ENCODE measurements around the gene COBL.

The COBL gene

DNA sequence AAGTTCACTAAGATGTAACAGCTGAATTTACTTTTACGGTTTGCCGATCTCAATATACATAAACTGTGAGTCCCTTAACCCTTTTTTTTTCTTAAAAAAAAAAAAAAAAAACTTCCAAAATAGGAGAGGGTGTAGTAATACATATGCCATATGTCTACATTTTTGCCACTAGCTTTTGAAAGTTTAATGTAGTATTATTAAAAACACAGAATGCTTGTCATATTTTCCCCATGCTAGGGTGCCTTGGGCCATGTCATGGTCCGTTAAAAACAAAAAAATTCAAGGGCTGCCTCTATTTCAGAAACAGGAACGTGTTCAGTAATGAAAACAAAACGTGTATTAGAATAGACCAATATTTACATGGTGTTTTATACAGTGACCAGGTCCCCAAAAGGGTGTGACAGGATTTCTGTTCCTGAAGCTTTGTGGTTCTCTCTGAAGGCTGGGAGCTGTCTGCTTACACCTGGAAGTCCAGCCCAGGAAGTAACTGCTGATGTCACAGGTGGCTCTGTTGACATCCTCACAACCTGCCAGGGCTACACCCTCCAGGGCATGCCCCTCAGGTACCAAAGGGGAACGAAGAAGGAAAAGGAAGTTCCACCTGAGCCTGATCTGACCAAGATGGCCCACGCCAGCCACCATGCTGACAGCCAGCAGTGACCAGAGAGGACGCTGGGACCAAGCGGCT is 79.0 kb downstream of the COBL start:
- TF ChIP-seq, protein P1, sequence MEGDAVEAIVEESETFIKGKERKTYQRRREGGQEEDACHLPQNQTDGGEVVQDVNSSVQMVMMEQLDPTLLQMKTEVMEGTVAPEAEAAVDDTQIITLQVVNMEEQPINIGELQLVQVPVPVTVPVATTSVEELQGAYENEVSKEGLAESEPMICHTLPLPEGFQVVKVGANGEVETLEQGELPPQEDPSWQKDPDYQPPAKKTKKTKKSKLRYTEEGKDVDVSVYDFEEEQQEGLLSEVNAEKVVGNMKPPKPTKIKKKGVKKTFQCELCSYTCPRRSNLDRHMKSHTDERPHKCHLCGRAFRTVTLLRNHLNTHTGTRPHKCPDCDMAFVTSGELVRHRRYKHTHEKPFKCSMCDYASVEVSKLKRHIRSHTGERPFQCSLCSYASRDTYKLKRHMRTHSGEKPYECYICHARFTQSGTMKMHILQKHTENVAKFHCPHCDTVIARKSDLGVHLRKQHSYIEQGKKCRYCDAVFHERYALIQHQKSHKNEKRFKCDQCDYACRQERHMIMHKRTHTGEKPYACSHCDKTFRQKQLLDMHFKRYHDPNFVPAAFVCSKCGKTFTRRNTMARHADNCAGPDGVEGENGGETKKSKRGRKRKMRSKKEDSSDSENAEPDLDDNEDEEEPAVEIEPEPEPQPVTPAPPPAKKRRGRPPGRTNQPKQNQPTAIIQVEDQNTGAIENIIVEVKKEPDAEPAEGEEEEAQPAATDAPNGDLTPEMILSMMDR (IDR thresholded peaks at IDR 0.05; ENCODE audit: low read depth, low read length): no peak

GRCh38 chr7:51236470-51237132 is 80.0 kb downstream of the COBL start:
- TF ChIP-seq, protein P1 (IDR thresholded peaks at IDR 0.05; ENCODE audit: low read depth, low read length): no peak
- no peak overlapping the region for H3K4me3 ChIP-seq (ENCODE audit: low read depth, low read length)

More for the DNA sequence above, 79.0 kb downstream of the COBL start:
- H3K4me3 ChIP-seq (ENCODE audit: low read depth, low read length): no peak overlapping the region

DNA sequence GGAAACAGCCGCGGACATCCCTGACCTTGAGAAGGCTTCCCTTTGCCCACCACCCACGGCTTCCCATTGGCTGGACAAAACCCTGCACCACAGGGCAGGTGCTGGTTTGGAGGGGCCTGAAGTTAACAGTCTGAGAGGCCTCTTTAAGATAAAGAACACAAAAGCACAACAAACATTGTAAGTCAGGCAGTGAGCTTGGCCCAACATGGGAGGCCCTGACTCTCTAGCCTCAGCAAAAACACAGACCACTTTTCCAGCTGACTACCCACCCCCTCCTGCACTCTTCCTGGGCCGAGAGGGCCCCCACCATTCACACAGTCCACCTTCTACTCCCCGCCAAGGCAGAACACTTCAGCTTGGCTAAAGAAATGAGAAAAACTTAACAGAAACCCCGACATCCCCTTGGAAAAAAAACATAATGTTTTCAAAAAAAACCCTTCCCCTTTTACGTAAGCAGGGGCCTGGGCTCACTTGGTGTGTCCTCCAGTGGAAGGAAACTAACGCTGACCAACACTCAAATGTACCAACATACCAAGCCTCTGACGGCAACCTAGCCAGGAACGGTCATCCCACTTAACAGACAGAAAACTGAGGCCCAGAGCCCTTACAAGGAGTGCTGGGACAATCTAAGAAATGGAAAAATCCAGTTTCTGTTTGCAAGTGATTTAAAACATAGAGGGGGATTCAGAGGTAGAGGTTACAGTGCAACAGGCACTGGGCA is 80.9 kb downstream of the COBL start:
- TF ChIP-seq, protein P1 (IDR thresholded peaks at IDR 0.05; ENCODE audit: low read depth, low read length): no peak
- H3K4me3 ChIP-seq (ENCODE audit: low read depth, low read length): no peak overlapping the region

- TF ChIP-seq, protein P1 (IDR thresholded peaks at IDR 0.05; ENCODE audit: low read depth, low read length): no peak
- no peak overlapping the region for H3K4me3 ChIP-seq (ENCODE audit: low read depth, low read length)
Observed at GRCh38 chr7:51234609-51235308, 81.8 kb downstream of the COBL start.

GRCh38 chr7:51234139-51234538 is 82.5 kb downstream of the COBL start:
- TF ChIP-seq, protein P1 (IDR thresholded peaks at IDR 0.05; ENCODE audit: low read depth, low read length): no peak
- no peak overlapping the region for H3K4me3 ChIP-seq (ENCODE audit: low read depth, low read length)

DNA sequence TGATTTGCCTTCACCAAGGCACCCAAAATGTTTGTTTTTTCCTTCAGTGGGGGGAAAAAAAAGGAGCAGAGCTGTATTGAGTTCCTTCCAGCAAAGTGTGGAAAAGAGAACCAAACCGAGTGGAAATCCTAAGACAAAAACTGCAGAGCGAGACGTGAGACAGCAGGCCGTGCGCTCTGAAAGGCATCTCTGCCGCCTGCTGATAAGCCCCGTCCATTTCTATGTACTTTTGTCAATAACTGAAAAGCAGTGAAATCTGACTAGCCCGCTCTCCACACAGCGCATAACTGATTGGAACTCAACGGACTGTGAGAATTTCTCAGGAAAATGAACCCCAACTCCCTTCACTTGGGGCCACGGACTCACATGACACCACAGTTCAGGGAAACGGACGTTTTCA is 83.2 kb downstream of the COBL start:
- H3K4me3 ChIP-seq (ENCODE audit: low read depth, low read length): no peak overlapping the region
- TF ChIP-seq, protein P1 (IDR thresholded peaks at IDR 0.05; ENCODE audit: low read depth, low read length): no peak
